Mesendoderm (in vitro differentiated cells): ENCODE data around the gene STN1.

Experiments used
- DNase-seq: peaks from one replicate; pipeline ENCODE4 v3.0.0; 2013
- H2AK5ac ChIP-seq: 2 replicates; pipeline ENCODE4 v1.6.1; 2013; ENCODE audit warnings: low read length, inconsistent platforms
- H2BK120ac ChIP-seq: 2 replicates; pipeline ENCODE4 v1.6.1; 2013; ENCODE audit warnings: low read depth, mild to moderate bottlenecking, low read length, moderate library complexity, mixed read lengths
- H2BK15ac ChIP-seq: replicated peaks from 2 replicates; pipeline ENCODE4 v1.6.1; 2013; ENCODE audit warnings: low read depth, mild to moderate bottlenecking, moderate library complexity
- H2BK5ac ChIP-seq: 2 replicates; pipeline ENCODE4 v1.6.1; 2013; ENCODE audit warnings: low read length, inconsistent platforms
- H3K18ac ChIP-seq: 2 replicates; pipeline ENCODE4 v1.6.1; 2013; ENCODE audit warnings: mild to moderate bottlenecking, low read length, mixed read lengths
- H3K23ac ChIP-seq: one replicate; pipeline ENCODE4 v1.6.1; 2013; ENCODE audit warnings: low read length
- H3K27ac ChIP-seq: 2 replicates; pipeline ENCODE4 v1.5.1; 2013; ENCODE audit warnings: low read depth, mild to moderate bottlenecking, inconsistent platforms, low read length, moderate library complexity
- H3K27me3 ChIP-seq: 2 replicates; pipeline ENCODE4 v1.6.1; 2013; ENCODE audit warnings: low read length, control low read depth, mild to moderate bottlenecking, inconsistent platforms; ENCODE audit not compliant: insufficient read depth, poor library complexity
- H3K36me3 ChIP-seq: 2 replicates; pipeline ENCODE4 v1.6.1; 2013; ENCODE audit warnings: low read length, inconsistent platforms; ENCODE audit not compliant: control insufficient read depth, insufficient read depth
- H3K4ac ChIP-seq: one replicate; pipeline ENCODE4 v1.6.1; 2013; ENCODE audit warnings: low read depth, mild to moderate bottlenecking, low read length, moderate library complexity
- H3K4me1 ChIP-seq: 2 replicates; pipeline ENCODE4 v1.6.1; 2013; ENCODE audit warnings: low read depth, low read length, inconsistent platforms; ENCODE audit not compliant: control insufficient read depth
- H3K4me2 ChIP-seq: 2 replicates; pipeline ENCODE4 v1.6.1; 2013; ENCODE audit warnings: low read length
- H3K4me3 ChIP-seq: 2 replicates; pipeline ENCODE4 v1.5.1; 2013; ENCODE audit warnings: mild to moderate bottlenecking, low read length
- H3K56ac ChIP-seq: one replicate; pipeline ENCODE4 v1.6.1; 2013; ENCODE audit warnings: low read length
- H3K79me1 ChIP-seq: 2 replicates; pipeline ENCODE4 v1.6.1; 2013; ENCODE audit warnings: low read length, inconsistent platforms
- H3K79me2 ChIP-seq: 2 replicates; pipeline ENCODE4 v1.6.1; 2013; ENCODE audit warnings: mild to moderate bottlenecking, low read length; ENCODE audit not compliant: control insufficient read depth, insufficient read depth
- H3K9ac ChIP-seq: 2 replicates; pipeline ENCODE4 v1.6.1; 2013; ENCODE audit warnings: low read length, inconsistent platforms
- H4K5ac ChIP-seq: one replicate; pipeline ENCODE4 v1.6.1; 2013; ENCODE audit warnings: low read length
- H4K8ac ChIP-seq: one replicate; pipeline ENCODE4 v1.6.1; 2013; ENCODE audit warnings: low read depth, mild to moderate bottlenecking, control low read depth, low read length, moderate library complexity
- WGBS: extraction: QIAGEN DNeasy Blood & Tissue Kit; methylation state at CpG from one replicate; pipeline ENCODE4 v1.1.7; 2013; ENCODE audit warnings: low lambda C conversion rate, missing lambda C conversion rate; ENCODE audit not compliant: insufficient coverage; ENCODE audit errors: extremely low coverage; 5-methylcytosine and 5-hydroxymethylcytosine counted together

STN1 gene

GRCh38 chr10:103868200-103868599 is 49.8 kb downstream of the STN1 start:
- Histone ChIP-seq H4K5ac (no peak overlapping the region), H3K56ac (no peak overlapping the region), H2BK120ac (no peak overlapping the region), H3K4me2 (no peak overlapping the region), H3K4me3 (no peak overlapping the region), H3K23ac (no peak overlapping the region), H2AK5ac (no peak overlapping the region), H3K79me1 (no peaks in the 10 kb centered on the region), H3K27ac (no peak overlapping the region), H3K9ac (no peak overlapping the region), H3K18ac (no peak overlapping the region), H3K79me2 (no peaks in the 10 kb centered on the region), H2BK5ac (no peak overlapping the region), H3K4me1 (peaks cover 3% of the 10 kb centered on the region), H4K8ac (no peak overlapping the region), H3K27me3 (no peaks in the 10 kb centered on the region), H3K4ac (no peak overlapping the region), H3K36me3 (no peaks in the 10 kb centered on the region), H2BK15ac (no peak overlapping the region)
- WGBS = no CpG with 5 or more reads among the region's 1 CpG
- no peak for DNase-seq

- no peak overlapping the region for H4K5ac ChIP-seq
- no peak overlapping the region for H3K4me2 ChIP-seq
- DNase-seq = no peak
- H3K4ac ChIP-seq = no peak overlapping the region
- WGBS = no CpG with 5 or more reads among the region's 1 CpG
- no peaks in the 10 kb centered on the region for H3K79me1 ChIP-seq
- no peak overlapping the region for H3K23ac ChIP-seq
- no peaks in the 10 kb centered on the region for H3K36me3 ChIP-seq
- H2AK5ac ChIP-seq = no peak overlapping the region
- no peak overlapping the region for H2BK120ac ChIP-seq
- H4K8ac ChIP-seq = no peak overlapping the region
- no peaks in the 10 kb centered on the region for H3K79me2 ChIP-seq
- H3K27me3 ChIP-seq = no peaks in the 10 kb centered on the region
- H2BK15ac ChIP-seq = no peak overlapping the region
- H3K9ac ChIP-seq = no peak overlapping the region
- no peak overlapping the region for H3K27ac ChIP-seq
- no peak overlapping the region for H3K4me3 ChIP-seq
- no peak overlapping the region for H2BK5ac ChIP-seq
- H3K4me1 ChIP-seq = peaks cover 2% of the 10 kb centered on the region
- no peak overlapping the region for H3K18ac ChIP-seq
- no peak overlapping the region for H3K56ac ChIP-seq
These were observed 56.5 kb downstream of the STN1 start for GRCh38 chr10:103861505-103861904.

GRCh38 chr10:103859161-103860086 is 58.6 kb downstream of the STN1 start:
- no peak overlapping the region for H3K18ac ChIP-seq
- H3K23ac ChIP-seq = no peak overlapping the region
- H4K8ac ChIP-seq = no peak overlapping the region
- no peak overlapping the region for H2AK5ac ChIP-seq
- no peak overlapping the region for H3K4me2 ChIP-seq
- H3K36me3 ChIP-seq = no peaks in the 10 kb centered on the region
- H3K4ac ChIP-seq = no peak overlapping the region
- H2BK120ac ChIP-seq = no peak overlapping the region
- no CpG with 5 or more reads among the region's 15 CpGs for WGBS
- H2BK5ac ChIP-seq = no peak overlapping the region
- H3K27me3 ChIP-seq = no peaks in the 10 kb centered on the region
- no peak overlapping the region for H3K27ac ChIP-seq
- H3K79me2 ChIP-seq = no peaks in the 10 kb centered on the region
- H3K4me1 ChIP-seq = peaks cover 6% of the 10 kb centered on the region
- peak; percentile 81 for DNase-seq
- no peak overlapping the region for H3K4me3 ChIP-seq
- no peaks in the 10 kb centered on the region for H3K79me1 ChIP-seq
- H3K56ac ChIP-seq = no peak overlapping the region
- H2BK15ac ChIP-seq = no peak overlapping the region
- no peak overlapping the region for H3K9ac ChIP-seq
- H4K5ac ChIP-seq = no peak overlapping the region

- no peaks in the 10 kb centered on the region for H3K36me3 ChIP-seq
- no peak overlapping the region for H2BK5ac ChIP-seq
- H3K23ac ChIP-seq = no peak overlapping the region
- peaks cover 11% of the 10 kb centered on the region for H3K4me1 ChIP-seq
- no peak overlapping the region for H3K27ac ChIP-seq
- H2BK15ac ChIP-seq = no peak overlapping the region
- no peak overlapping the region for H4K8ac ChIP-seq
- H3K79me1 ChIP-seq = peaks cover 8% of the 10 kb centered on the region
- WGBS = no CpG with 5 or more reads among the region's 5 CpGs
- no peak overlapping the region for H3K4me2 ChIP-seq
- peaks cover 10% of the 10 kb centered on the region for H3K79me2 ChIP-seq
- no peak overlapping the region for H4K5ac ChIP-seq
- no peak overlapping the region for H2AK5ac ChIP-seq
- H3K18ac ChIP-seq = no peak overlapping the region
- DNase-seq = no peak
- no peak overlapping the region for H3K9ac ChIP-seq
- H3K27me3 ChIP-seq = no peaks in the 10 kb centered on the region
- H2BK120ac ChIP-seq = no peak overlapping the region
- no peak overlapping the region for H3K4ac ChIP-seq
- H3K56ac ChIP-seq = no peak overlapping the region
- H3K4me3 ChIP-seq = no peak overlapping the region
These were observed 59.6 kb downstream of the STN1 start for GRCh38 chr10:103858360-103858759.

- no peak overlapping the region for H3K4me2 ChIP-seq
- peaks cover 13% of the 10 kb centered on the region for H3K4me1 ChIP-seq
- H2AK5ac ChIP-seq = no peak overlapping the region
- DNase-seq = no peak
- H3K9ac ChIP-seq = no peak overlapping the region
- H2BK5ac ChIP-seq = no peak overlapping the region
- H2BK15ac ChIP-seq = no peak overlapping the region
- H4K8ac ChIP-seq = no peak overlapping the region
- peak overlapping the region; percentile 34 for H3K56ac ChIP-seq
- no peak overlapping the region for H3K4ac ChIP-seq
- H3K27ac ChIP-seq = no peak overlapping the region
- H3K23ac ChIP-seq = no peak overlapping the region
- H2BK120ac ChIP-seq = no peak overlapping the region
- WGBS = no CpG with 5 or more reads among the region's 5 CpGs
- no peaks in the 10 kb centered on the region for H3K27me3 ChIP-seq
- H4K5ac ChIP-seq = no peak overlapping the region
- H3K18ac ChIP-seq = no peak overlapping the region
- peaks cover 19% of the 10 kb centered on the region for H3K79me1 ChIP-seq
- H3K4me3 ChIP-seq = no peak overlapping the region
- H3K36me3 ChIP-seq = no peaks in the 10 kb centered on the region
- peaks cover 22% of the 10 kb centered on the region for H3K79me2 ChIP-seq
These were observed 61.2 kb downstream of the STN1 start for GRCh38 chr10:103856797-103857170.
